SK-N-SH (cell line): ENCODE measurements around the gene FCHSD2. TPM values are rescaled to one million over a fixed set of nuclear protein-coding genes. Genes with fewer than 3 reads are reported as not detected.

ENCODE experiments used
- CTCF ChIA-PET: fragments of 300-600, 350-600 bp; formaldehyde crosslinking; extraction: SDS; loops from one replicate; lab custom pipeline; 2021; lab: Yijun Ruan, JAX
- POLR2A ChIA-PET: fragments of 350-600 bp; sonication (Branson Sonifier 250); formaldehyde crosslinking; extraction: SDS; loops from one replicate; lab custom pipeline; 2020; ENCODE audit warnings: antibody characterized with exemption, inconsistent platforms; lab: Yijun Ruan, JAX
- DNase-seq: peaks from one replicate; pipeline ENCODE4 v3.0.0; 2012
- H2AFZ ChIP-seq: fragments of 200-600 bp; sonication (generic); 2 replicates; pipeline ENCODE4 v1.8.1; 2016; ENCODE audit warnings: antibody characterized with exemption, mild to moderate bottlenecking, low read depth
- H3F3A ChIP-seq: fragments of 200-600 bp; sonication (generic); replicated peaks from 2 replicates; pipeline ENCODE3; 2016; ENCODE audit warnings: antibody characterized with exemption, mild to moderate bottlenecking; ENCODE audit not compliant: insufficient read depth
- H3K27ac ChIP-seq, 2 experiments: fragments of 200-500 bp in 1 of 2; fragments of 200-600 bp in 1 of 2; sonication (Bioruptor generic) in 1 of 2; sonication (generic), shearing (Covaris generic) in 1 of 2; 2 replicates each; pipeline versions ENCODE4 v1.5.1 to v1.6.1; 2014 to 2016; ENCODE audit warnings: low read depth in 2 of 2, inconsistent platforms in 1 of 2, low read length in 1 of 2, mild to moderate bottlenecking in 1 of 2, mixed read lengths in 1 of 2
- H3K27me3 ChIP-seq: fragments of 200-600 bp; sonication (generic), shearing (Covaris generic); 2 replicates; pipeline ENCODE4 v1.6.1; 2016; ENCODE audit warnings: mixed run types; ENCODE audit not compliant: insufficient read depth
- H3K36me3 ChIP-seq, 2 experiments: fragments of 200-500 bp in 1 of 2; fragments of 200-600 bp in 1 of 2; sonication (Bioruptor generic) in 1 of 2; sonication (generic) in 1 of 2; replicated peaks in 1 of 2; 2 replicates each; pipeline versions ENCODE3 to v1.5.1; 2014 to 2016; ENCODE audit warnings: low read length in 1 of 2, mild to moderate bottlenecking in 1 of 2; ENCODE audit not compliant: insufficient read depth in 2 of 2, control insufficient read depth in 1 of 2
- H3K4me1 ChIP-seq, 2 experiments: fragments of 200-500 bp in 1 of 2; fragments of 200-600 bp in 1 of 2; sonication (Bioruptor generic) in 1 of 2; sonication (generic), shearing (Covaris generic) in 1 of 2; 2 replicates each; pipeline versions ENCODE4 v1.5.1 to v1.6.1; 2014 to 2016; ENCODE audit warnings: low read depth in 1 of 2, low read length in 1 of 2, mixed run types in 1 of 2; ENCODE audit not compliant: insufficient read depth in 2 of 2, control insufficient read depth in 1 of 2
- H3K4me2 ChIP-seq: fragments of 200-600 bp; sonication (generic), shearing (Covaris generic); 2 replicates; pipeline ENCODE4 v1.6.1; 2017; ENCODE audit warnings: mixed run types
- H3K4me3 ChIP-seq, 2 experiments: fragments of 200-500 bp in 1 of 2; fragments of 200-600 bp in 1 of 2; sonication (Bioruptor generic) in 1 of 2; sonication (generic), shearing (Covaris generic) in 1 of 2; 2 replicates each; pipeline versions ENCODE4 v1.5.1 to v1.8.1; 2014 to 2016; ENCODE audit warnings: low read depth in 2 of 2, inconsistent platforms in 1 of 2, low read length in 1 of 2, mild to moderate bottlenecking in 1 of 2, mixed read lengths in 1 of 2, moderate library complexity in 1 of 2
- H3K79me2 ChIP-seq: fragments of 200-600 bp; sonication (generic); 2 replicates; pipeline ENCODE4 v1.8.1; 2017; ENCODE audit warnings: mild to moderate bottlenecking; ENCODE audit not compliant: insufficient read depth
- H3K9ac ChIP-seq: fragments of 200-600 bp; sonication (generic); 2 replicates; pipeline ENCODE4 v1.6.1; 2017; ENCODE audit warnings: mixed run types
- H3K9me2 ChIP-seq: fragments of 200-600 bp; sonication (generic); 2 replicates; pipeline ENCODE4 v1.6.1; 2017; ENCODE audit warnings: mixed run types
- H3K9me3 ChIP-seq: fragments of 200-600 bp; sonication (generic); 2 replicates; pipeline ENCODE4 v1.6.1; 2017; ENCODE audit warnings: mixed run types, mild to moderate bottlenecking, moderate library complexity
- H4K20me1 ChIP-seq: fragments of 200-600 bp; sonication (generic); 2 replicates; pipeline ENCODE4 v1.6.1; 2017; ENCODE audit warnings: mild to moderate bottlenecking, mixed run types; ENCODE audit not compliant: insufficient read depth
- CHD2 ChIP-seq: fragments of 150-350 bp; IDR thresholded peaks from 2 replicates; pipeline ENCODE4 v1.6.1; 2018; ENCODE audit warnings: low read length; ENCODE audit not compliant: partially characterized antibody
- ELF1 ChIP-seq: IDR thresholded peaks from 2 replicates; pipeline ENCODE4 v1.4.0; 2012
- FOXM1 ChIP-seq: IDR thresholded peaks from 2 replicates; pipeline ENCODE4 v1.4.0; 2012; ENCODE audit warnings: low read depth, mild to moderate bottlenecking
- GABPA ChIP-seq: IDR thresholded peaks from 2 replicates; pipeline ENCODE4 v1.4.0; 2012; ENCODE audit warnings: low read depth, mild to moderate bottlenecking
- GATA2 ChIP-seq: sonication (generic); formaldehyde crosslinking; IDR thresholded peaks from 2 replicates; pipeline ENCODE4 v1.5.0; 2020; ENCODE audit warnings: mild to moderate bottlenecking, missing genetic modification reagents
- MEF2A ChIP-seq: IDR thresholded peaks from 2 replicates; pipeline ENCODE4 v1.4.0; 2012; ENCODE audit warnings: low read depth, borderline replicate concordance
- PBX3 ChIP-seq: IDR thresholded peaks from 2 replicates; pipeline ENCODE4; 2012
- RAD21 ChIP-seq: IDR thresholded peaks from 2 replicates; pipeline ENCODE4 v1.6.1; 2012; ENCODE audit warnings: mild to moderate bottlenecking, low read length
- RXRA ChIP-seq: IDR thresholded peaks from 2 replicates; pipeline ENCODE4 v1.4.0; 2012; ENCODE audit warnings: low read depth, mild to moderate bottlenecking, borderline replicate concordance
- SIN3A ChIP-seq: IDR thresholded peaks from 2 replicates; pipeline ENCODE4 v1.6.1; 2012; ENCODE audit warnings: low read depth, mild to moderate bottlenecking, low read length, moderate library complexity, borderline replicate concordance
- TCF12 ChIP-seq: IDR thresholded peaks from 2 replicates; pipeline ENCODE4 v1.4.0; 2012
- YY1 ChIP-seq: IDR thresholded peaks from 2 replicates; pipeline ENCODE4 v1.4.0; 2012; ENCODE audit warnings: low read depth, mild to moderate bottlenecking
- ZBTB33 ChIP-seq: IDR thresholded peaks from 2 replicates; pipeline ENCODE4 v1.4.0; 2012; ENCODE audit warnings: low read depth, borderline replicate concordance
- WGBS: methylation state at CpG from one replicate; pipeline ENCODE4 v1.1.6; 2017; ENCODE audit warnings: low lambda C conversion rate; 5-methylcytosine and 5-hydroxymethylcytosine counted together
- polyA plus RNA-seq, 3 experiments: library from polyadenylated mRNA; depleted of rRNA; stranded (reverse); fragments of >200 nt; gene quantifications; 2 replicates each; pipeline ENCODE4 v1.2.3, GENCODE V29; 2012
- TF ChIP-seq, protein P1 (sequence below): IDR thresholded peaks from 2 replicates; pipeline ENCODE4 v1.6.1; 2012; ENCODE audit warnings: mild to moderate bottlenecking, low read depth, low read length, moderate library complexity

FCHSD2 gene
- polyA plus RNA-seq, 1 of the 3 experiments (the other 2 are of a cell fraction): 10.4 TPM

GRCh38 chr11:72901374-72901773 lies 240.7 kb downstream of the FCHSD2 start:
- Histone ChIP-seq H4K20me1 (no peaks in the 10 kb centered on the region), H3K9me3 (no peaks in the 10 kb centered on the region), H3K79me2 (no peaks in the 10 kb centered on the region), H3K4me1 (no peaks in the 10 kb centered on the region), H3F3A (no peaks in the 10 kb centered on the region), H3K9me2 (no peaks in the 10 kb centered on the region), H3K9ac (no peak overlapping the region), H3K4me3 (no peak overlapping the region), H3K36me3 (peaks cover 0 to 8% of the 10 kb centered on the region in 2 experiments), H3K4me2 (no peak overlapping the region), H2AFZ (no peak overlapping the region), H3K27ac (no peak overlapping the region), H3K27me3 (no peaks in the 10 kb centered on the region)
- ChIA-PET CTCF (interaction anchor here (1.2 kb wide), 1 partner anchor 226 kb away, joined by 5 read pairs; no protein-coding TSS in a partner anchor), POLR2A (no interaction called here)
- DNase-seq: no peak
- TF ChIP-seq SIN3A (no peak), YY1 (no peak), FOXM1 (no peak), GATA2 (CRISPR knock-in tag) (no peak), ELF1 (no peak), MEF2A (no peak), GABPA (no peak), CHD2 (no peak), ZBTB33 (no peak), RAD21 (no peak), PBX3 (no peak)

DNA sequence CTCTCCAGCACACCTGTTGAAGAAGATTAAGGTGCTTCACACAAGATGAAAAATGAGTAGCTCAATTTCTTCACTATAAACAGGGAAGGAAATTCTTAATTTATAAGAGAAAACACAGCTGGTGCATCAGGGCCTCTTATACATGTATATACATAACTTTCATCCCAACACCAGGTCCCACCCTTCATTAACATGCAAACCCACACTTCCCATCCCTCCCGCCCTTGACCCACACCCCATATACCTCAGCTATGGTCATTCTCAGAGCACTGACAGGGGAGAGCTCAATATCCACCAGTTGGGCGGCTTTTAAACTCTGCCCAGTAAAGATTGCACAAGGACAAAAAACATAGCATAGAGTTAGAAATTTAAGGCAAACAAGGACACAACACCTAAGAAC lies 242.1 kb downstream of the FCHSD2 start:
- CTCF ChIA-PET: interaction anchor here (1.0 to 1.2 kb wide), 2 partner anchors 8 to 228 kb away, joined by 3 to 5 read pairs; no protein-coding TSS in a partner anchor
- DNase-seq: no peak
- no peak overlapping the region for H3K9ac ChIP-seq
- TF ChIP-seq, protein P1, sequence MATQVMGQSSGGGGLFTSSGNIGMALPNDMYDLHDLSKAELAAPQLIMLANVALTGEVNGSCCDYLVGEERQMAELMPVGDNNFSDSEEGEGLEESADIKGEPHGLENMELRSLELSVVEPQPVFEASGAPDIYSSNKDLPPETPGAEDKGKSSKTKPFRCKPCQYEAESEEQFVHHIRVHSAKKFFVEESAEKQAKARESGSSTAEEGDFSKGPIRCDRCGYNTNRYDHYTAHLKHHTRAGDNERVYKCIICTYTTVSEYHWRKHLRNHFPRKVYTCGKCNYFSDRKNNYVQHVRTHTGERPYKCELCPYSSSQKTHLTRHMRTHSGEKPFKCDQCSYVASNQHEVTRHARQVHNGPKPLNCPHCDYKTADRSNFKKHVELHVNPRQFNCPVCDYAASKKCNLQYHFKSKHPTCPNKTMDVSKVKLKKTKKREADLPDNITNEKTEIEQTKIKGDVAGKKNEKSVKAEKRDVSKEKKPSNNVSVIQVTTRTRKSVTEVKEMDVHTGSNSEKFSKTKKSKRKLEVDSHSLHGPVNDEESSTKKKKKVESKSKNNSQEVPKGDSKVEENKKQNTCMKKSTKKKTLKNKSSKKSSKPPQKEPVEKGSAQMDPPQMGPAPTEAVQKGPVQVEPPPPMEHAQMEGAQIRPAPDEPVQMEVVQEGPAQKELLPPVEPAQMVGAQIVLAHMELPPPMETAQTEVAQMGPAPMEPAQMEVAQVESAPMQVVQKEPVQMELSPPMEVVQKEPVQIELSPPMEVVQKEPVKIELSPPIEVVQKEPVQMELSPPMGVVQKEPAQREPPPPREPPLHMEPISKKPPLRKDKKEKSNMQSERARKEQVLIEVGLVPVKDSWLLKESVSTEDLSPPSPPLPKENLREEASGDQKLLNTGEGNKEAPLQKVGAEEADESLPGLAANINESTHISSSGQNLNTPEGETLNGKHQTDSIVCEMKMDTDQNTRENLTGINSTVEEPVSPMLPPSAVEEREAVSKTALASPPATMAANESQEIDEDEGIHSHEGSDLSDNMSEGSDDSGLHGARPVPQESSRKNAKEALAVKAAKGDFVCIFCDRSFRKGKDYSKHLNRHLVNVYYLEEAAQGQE: no peak
- TF ChIP-seq RXRA (no peak), TCF12 (no peak), PBX3 (no peak)
- TF ChIP-seq, all 33 proteins: peak for 0
- H2AFZ ChIP-seq: no peak overlapping the region
- no peaks in the 10 kb centered on the region for H3F3A ChIP-seq
- H3K4me3 ChIP-seq: no peak overlapping the region
- H3K9me2 ChIP-seq: no peaks in the 10 kb centered on the region
- H3K27ac ChIP-seq: no peak overlapping the region
- H3K79me2 ChIP-seq: no peaks in the 10 kb centered on the region
- H3K36me3 ChIP-seq: peaks cover 0 to 8% of the 10 kb centered on the region in 2 experiments
- no peaks in the 10 kb centered on the region for H3K9me3 ChIP-seq
- 100% methylated on average over 2 of the region's 2 CpGs for WGBS
- H4K20me1 ChIP-seq: no peaks in the 10 kb centered on the region
- H3K4me2 ChIP-seq: no peak overlapping the region
- POLR2A ChIA-PET: no interaction called here
- no peaks in the 10 kb centered on the region for H3K27me3 ChIP-seq
- H3K4me1 ChIP-seq: no peaks in the 10 kb centered on the region
